GM19240 (cell line): ENCODE results near the gene KCNH2.

Source experiments
- DNase-seq: peaks from one replicate; pipeline ENCODE4 v3.0.0; 2011; ENCODE audit warnings: low spot score; ENCODE audit not compliant: insufficient read length

Gene KCNH2

GRCh38 chr7:150974468-150975391 is 3.4 kb downstream of the KCNH2 start:
- DNase-seq = peak; percentile 53

GRCh38 chr7:150973571-150974451 is 4.3 kb downstream of the KCNH2 start:
- DNase-seq = no peak

GRCh38 chr7:150972741-150973140 is 5.4 kb downstream of the KCNH2 start:
- no peak for DNase-seq

DNA sequence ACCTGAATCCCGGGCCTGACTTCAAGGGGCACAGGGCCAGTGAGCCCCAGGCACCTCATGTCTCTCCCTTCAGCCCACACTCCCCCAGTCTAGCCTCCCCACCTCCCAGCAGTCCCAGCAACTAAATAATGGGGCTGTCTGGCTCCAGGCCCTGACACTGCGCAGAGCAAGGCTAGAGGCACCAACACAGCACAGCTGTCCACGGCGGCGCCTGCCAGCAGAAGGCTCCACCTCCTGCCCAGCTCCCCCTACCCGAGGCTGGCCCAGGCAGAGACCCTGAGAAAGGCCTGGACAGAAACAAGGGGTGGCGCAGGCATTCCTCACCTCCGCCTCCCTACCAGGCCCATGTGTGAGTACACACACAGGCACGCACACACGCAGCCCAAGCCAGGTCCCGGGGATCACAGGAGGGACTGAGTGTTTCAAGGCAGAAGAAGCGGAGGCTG is 6.1 kb downstream of the KCNH2 start:
- no peak for DNase-seq

DNA sequence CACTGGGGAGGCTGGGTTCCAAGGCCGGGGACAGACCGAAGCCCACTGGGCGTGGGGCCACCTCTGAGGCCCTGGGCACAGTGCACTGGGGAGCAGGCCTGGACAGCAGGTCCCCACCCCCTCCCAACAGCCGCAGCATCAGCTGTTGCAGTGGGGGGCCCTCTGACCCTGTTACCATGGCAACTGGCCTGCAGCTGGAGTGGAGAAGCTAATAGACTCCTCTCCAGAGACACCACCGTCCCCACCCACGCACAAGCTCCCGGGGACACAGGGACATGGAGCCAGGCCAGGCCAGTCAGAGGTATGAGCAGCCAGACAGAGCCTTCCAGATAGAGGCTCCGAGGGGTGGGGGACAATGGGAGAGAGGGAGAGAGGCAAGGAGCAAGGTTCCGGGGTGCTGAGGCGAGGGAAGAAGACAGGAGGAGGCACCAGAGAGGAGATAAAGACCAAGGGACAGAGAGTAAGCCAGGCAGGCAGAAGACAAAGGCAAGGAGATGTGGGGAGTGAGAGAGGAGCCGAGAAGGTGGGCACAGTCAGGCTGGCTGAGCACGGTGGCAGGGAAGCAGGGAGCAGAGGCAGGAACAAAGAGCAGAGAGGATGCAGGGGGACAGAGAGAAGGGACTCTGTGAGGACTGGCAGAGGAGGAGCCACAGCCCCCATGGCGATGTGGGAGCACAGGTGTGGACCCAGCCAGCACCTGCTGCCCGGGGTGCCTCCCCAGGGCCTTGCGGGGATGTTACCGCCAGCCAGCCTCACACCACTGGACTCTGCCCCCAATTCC is 6.7 kb downstream of the KCNH2 start:
- no peak for DNase-seq

DNA sequence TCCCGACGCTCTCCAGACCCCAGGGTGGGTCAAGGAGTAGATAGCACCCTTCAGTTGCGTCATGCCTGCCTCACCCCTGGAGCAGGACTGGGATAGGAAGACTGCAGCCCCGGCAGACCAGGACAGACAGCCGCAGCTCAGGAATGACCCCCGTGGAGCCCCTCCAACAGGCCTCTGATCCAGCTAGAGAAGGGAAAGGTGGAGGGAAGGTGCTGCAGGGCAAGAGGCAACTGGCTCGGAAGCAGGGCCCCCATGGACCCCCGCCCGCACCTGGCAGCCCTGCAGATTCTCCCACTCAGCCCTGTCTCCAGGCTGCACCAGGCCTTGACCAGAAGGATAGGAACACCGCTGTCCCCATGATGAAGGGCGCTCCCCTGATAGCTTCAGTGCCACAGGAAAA is 7.7 kb downstream of the KCNH2 start:
- DNase-seq = no peak

- no peak for DNase-seq
Observed at GRCh38 chr7:150969475-150969874, 8.6 kb downstream of the KCNH2 start.

DNA sequence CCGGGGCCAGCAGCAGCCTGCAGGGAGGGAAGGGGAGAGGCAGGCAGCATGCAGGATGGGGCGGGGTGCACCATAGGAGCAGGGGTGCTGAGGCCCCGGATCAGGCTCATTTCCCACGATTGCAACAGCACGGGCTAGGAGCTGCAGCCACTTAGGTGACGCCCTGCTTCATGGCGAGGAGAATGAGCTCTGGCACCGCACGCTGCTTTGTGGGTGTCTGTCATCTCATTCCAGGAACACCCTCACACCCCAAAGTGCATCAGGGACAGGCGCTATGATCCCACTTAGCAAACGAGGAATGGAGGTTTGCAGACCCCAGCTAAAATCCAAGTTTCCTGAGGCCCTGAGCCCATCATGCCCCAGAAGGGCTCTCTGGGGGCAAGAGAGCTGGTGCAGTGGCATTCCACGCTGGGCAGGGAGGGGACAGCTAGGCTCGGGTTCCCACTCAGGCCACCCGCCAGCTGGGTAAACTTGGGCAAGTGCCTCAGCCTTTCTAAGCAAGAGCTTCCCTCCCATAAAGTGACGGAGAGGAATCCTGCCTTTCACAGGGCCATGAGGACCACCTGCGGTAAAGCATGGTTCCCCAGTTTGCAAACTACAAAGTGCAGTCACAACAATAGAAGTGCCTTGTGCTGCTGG is 9.3 kb downstream of the KCNH2 start:
- no peak for DNase-seq

DNA sequence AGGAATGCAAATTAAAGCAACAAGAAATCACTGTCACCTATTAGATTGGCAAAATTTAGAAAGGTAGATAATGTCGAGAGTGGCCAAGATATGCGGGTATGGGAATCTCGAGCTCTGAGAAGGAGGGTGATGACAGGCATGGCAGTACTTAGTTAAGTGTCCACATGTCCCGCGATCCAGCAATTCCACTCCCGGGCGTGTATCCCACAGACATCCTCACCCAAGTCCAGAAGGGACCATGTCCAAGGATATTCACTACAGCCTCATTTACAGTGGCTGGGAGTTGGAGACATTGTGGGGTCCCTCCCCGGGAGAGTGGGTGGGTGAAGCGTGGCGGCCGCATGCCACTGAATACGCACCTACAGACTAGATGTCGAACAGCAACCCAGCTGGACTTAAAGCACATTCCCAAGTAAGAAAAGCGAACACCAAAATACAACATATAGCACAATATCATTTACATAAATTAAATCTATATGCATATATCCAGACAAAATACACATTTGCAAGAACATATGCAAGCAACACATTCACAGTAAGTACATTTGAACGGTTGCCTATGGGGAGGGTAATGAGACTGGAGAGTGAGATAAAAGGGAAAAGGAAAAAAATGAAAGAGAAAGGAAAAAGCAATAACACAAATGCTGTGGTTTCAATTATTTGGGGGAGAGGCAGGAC is 9.9 kb downstream of the KCNH2 start:
- no peak for DNase-seq

- no peak for DNase-seq
Observed at GRCh38 chr7:150967349-150967748, 10.8 kb downstream of the KCNH2 start.

- DNase-seq = no peak
Observed at GRCh38 chr7:150966002-150966401, 12.1 kb downstream of the KCNH2 start.

DNA sequence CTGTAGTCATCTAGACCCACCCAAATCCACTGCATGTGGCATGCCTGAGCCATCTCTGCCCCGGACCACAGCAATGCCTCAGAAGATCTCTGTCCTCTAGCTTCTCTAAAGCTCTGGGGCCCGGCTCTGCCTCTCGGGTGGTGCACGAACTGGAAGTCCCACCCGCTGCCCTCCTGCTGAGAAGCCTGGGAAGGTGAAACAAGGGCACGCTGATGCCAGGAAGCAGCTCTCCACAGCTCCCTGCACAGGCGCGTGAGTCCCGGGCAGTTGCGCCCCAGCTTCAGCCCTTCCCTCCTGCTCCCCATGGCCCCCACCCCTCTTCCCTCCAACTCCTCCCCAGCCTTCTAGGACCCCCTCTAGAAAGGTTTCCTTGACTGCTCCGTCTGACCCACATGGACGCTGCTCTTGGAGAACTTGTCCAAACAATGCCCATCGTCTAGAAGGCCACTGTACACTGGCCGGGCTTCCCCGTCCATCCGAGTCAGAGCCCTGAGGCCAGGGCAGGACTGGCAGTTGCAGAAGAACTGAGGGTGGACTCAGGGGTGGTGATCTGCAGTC is 12.8 kb downstream of the KCNH2 start:
- DNase-seq = no peak

DNA sequence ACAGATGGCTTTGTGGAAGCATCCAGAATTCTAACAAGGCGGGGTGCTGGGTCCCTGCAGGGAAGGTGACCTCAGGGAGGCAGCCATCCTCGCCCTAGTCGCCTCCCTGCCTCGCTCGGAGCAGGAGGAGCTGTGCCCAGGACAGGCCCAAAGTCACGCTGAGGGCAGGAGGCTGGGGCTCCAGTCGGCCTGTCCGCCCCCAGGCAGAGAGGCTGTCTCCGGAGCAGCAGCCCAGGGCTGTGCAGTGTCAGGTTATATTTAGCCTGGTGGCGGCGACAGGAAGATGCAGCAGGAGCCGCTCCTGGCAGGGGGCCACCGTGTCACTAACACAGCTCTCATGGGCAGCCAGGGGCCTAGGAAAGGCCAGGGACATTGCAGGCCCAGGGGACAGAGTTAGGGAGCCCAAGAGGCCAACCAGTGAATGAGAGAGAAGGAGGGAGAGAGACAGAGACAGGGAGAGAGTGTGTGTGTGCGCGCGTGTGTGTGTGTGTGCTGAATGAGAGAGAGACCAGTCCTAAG is 13.5 kb downstream of the KCNH2 start:
- no peak for DNase-seq

- no peak for DNase-seq
Observed at GRCh38 chr7:150963707-150964559, 14.2 kb downstream of the KCNH2 start.

DNA sequence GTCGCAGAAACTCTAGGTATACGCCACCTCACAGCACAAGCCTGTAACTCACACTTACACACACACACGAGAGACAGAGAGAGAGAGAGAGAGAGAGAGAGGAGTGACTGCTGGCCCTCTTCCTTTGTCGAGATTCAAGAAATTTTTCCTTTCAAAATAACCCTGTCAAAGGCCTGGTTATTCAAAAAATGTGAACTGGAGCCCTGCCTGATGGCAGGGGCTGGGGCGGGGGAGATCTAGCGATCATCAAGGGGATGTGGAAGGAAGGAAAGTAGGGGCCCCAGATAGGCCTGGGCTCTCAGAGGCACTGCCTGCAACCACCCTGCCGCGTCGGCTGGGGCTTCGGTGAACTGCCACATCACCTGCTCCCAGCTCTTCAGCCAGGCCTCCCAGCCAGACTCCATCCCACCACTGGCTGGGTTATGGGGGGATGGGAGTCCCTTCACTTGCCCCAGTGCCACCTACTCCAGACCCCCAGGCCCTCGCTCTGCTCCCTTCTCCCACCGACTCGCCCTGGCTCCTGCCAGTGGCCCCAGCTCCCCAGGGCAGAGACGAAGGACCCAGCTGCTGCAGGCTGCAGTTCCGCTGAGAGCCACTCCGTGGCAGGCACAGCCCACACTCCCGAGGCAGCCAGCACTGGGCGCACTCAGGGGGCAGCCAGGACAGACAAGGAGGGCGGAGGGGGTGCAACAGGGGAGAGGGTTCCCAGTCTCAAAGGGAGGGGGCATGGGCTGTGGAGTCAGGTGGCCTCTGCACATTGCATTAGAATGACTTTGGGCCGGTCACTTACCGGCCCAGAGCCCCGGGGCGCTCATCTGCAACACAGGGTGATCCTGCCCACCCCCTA is 15.3 kb downstream of the KCNH2 start:
- DNase-seq = peak; percentile 87

- DNase-seq = no peak
Observed at GRCh38 chr7:150962290-150962552, 15.9 kb downstream of the KCNH2 start.

DNA sequence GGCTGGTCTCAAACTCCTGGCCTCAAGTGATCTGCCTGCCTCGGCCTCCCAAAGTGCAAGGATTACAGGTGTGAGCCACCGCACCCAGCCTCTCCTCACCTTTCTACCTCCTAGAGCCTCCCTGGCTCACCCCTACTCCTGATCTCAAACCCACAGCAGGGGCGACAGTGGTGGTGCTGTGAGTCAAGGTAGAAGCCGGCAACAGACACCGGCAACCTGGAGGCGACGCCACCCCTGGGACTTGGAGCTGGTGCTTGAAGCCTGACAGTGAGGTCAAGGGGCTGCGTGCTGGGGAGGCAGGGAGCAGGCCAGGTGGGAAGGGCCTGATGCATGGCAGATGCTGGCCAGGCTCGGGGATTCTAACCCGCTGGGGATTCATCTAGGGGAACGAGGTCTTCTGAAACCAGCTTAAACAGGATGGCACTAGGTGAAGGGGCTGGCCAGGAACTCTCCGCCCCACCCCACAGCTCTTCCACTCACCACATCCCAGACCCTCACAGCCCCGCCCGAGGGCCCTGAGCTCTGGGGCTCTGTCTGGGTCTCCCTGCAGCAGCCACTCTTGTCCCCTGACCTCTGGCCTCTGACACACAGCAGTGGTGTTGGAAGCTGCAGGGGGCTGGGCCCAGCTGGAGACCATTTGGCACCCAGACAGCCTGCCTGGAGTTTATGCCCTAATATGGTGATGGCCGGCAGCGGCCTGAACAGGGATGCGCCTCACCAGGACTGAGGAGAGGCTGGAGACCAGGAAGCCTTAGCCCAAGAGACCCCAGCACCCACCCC is 16.4 kb downstream of the KCNH2 start:
- DNase-seq = no peak
